ENCODE measurements around the gene EPC2. TPM values are rescaled to one million over a fixed set of nuclear protein-coding genes. Genes with fewer than 3 reads are reported as not detected.

The EPC2 gene
- total RNA-seq, 1 experiment from 2014 or later = 20.3 TPM

DNA sequence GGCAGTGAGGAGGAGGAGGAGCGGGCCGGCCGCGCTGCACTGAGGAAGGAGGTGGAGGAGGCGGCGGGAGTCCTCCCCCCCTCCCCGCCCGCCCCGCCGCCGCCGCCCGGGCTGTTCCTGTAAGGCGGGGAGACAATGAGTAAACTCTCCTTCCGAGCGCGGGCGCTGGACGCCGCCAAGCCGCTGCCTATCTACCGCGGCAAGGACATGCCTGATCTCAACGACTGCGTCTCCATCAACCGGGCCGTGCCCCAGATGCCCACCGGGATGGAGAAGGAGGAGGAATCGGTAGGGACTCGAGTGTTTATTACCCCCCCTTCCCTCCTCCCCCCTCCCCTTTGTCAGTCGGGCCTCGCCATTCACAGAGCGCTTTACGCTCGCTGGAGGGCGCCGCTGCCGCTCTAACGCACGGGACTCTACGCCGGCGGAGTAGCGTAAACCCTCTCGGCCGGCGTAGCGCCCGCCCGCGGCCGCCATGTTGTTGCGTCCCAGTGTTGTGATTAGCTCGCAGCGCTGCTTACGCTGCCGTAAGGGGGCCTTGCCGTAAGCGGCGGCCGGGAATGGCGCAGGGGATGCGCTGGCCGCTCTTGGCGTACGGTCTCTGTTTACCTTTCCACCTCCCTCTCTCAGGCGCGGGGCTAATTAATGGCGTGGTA is 460 bp downstream of the EPC2 start:
- ChIA-PET POLR2A (interaction anchor here (0.6 to 1.0 kb wide), 5 partner anchors 30 to 510 kb away, joined by 3 to 9 read pairs (median 4); no protein-coding TSS in a partner anchor), CTCF (interaction anchor here (0.7 to 0.8 kb wide), 2 partner anchors 117 to 133 kb away, joined by 4 read pairs; no protein-coding TSS in a partner anchor)
- Mint-ChIP-seq H3K36me3 (no peaks in the 10 kb centered on the region), H3K27me3 (ENCODE audit: low read depth) (no peaks in the 10 kb centered on the region), H3K4me3 (peak overlapping the region; percentile 94), H3K9me3 (no peaks in the 10 kb centered on the region), H3K4me1 (peaks cover 38% of the 10 kb centered on the region), H3K27ac (peak overlapping the region; percentile 99)
- ATAC-seq (peak; percentile 81), DNase-seq (ENCODE audit: low spot score) (peak; percentile 92)
- peak; percentile 7; the same call in 1 of the 2 replicates for TF ChIP-seq USF1 (CRISPR knock-in tag; IDR thresholded peaks at IDR 0.05)
- TF ChIP-seq, protein P1, sequence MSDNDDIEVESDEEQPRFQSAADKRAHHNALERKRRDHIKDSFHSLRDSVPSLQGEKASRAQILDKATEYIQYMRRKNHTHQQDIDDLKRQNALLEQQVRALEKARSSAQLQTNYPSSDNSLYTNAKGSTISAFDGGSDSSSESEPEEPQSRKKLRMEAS (CRISPR knock-in tag; IDR thresholded peaks at IDR 0.05) = 0 out of 2 replicates have a peak, but pooled peaks have one; percentile 15
- peak; percentile 54 for TF ChIP-seq GABPB1 (CRISPR knock-in tag; IDR thresholded peaks at IDR 0.05)
- TF ChIP-seq ZNF281 (CRISPR knock-in tag; IDR thresholded peaks at IDR 0.05) = 0 out of 2 replicates have a peak, but pooled peaks have one; percentile 15
- TF ChIP-seq, protein P2, sequence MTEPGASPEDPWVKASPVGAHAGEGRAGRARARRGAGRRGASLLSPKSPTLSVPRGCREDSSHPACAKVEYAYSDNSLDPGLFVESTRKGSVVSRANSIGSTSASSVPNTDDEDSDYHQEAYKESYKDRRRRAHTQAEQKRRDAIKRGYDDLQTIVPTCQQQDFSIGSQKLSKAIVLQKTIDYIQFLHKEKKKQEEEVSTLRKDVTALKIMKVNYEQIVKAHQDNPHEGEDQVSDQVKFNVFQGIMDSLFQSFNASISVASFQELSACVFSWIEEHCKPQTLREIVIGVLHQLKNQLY (CRISPR knock-in tag; IDR thresholded peaks at IDR 0.05) = no peak
- TF ChIP-seq ESRRA (CRISPR knock-in tag; IDR thresholded peaks at IDR 0.05; ENCODE audit: borderline replicate concordance) = 0 out of 2 replicates have a peak, but pooled peaks have one; percentile 24
- TF ChIP-seq ZSCAN18 (CRISPR knock-in tag; IDR thresholded peaks at IDR 0.05) = no peak
- TF ChIP-seq, protein P3, sequence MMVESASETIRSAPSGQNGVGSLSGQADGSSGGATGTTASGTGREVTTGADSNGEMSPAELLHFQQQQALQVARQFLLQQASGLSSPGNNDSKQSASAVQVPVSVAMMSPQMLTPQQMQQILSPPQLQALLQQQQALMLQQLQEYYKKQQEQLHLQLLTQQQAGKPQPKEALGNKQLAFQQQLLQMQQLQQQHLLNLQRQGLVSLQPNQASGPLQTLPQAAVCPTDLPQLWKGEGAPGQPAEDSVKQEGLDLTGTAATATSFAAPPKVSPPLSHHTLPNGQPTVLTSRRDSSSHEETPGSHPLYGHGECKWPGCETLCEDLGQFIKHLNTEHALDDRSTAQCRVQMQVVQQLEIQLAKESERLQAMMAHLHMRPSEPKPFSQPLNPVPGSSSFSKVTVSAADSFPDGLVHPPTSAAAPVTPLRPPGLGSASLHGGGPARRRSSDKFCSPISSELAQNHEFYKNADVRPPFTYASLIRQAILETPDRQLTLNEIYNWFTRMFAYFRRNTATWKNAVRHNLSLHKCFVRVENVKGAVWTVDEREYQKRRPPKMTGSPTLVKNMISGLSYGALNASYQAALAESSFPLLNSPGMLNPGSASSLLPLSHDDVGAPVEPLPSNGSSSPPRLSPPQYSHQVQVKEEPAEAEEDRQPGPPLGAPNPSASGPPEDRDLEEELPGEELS (CRISPR knock-in tag; IDR thresholded peaks at IDR 0.05) = peak; percentile 62; the same call in 1 of the 2 replicates
- peak; percentile 38; the same call in 1 of the 2 replicates for TF ChIP-seq FOXP1 (CRISPR knock-in tag; IDR thresholded peaks at IDR 0.05; ENCODE audit: borderline replicate concordance)
- no peak for TF ChIP-seq PRDM15 (CRISPR knock-in tag; IDR thresholded peaks at IDR 0.05)
- no peak for TF ChIP-seq NFE2L1 (CRISPR knock-in tag; IDR thresholded peaks at IDR 0.05)
- TF ChIP-seq FOXJ3 (CRISPR knock-in tag; IDR thresholded peaks at IDR 0.05; ENCODE audit: borderline replicate concordance) = no peak
- TF ChIP-seq FOXK1 (CRISPR knock-in tag; IDR thresholded peaks at IDR 0.05) = peak; percentile 96

Data from WTC11 (cell line).